ENCODE results near the gene ITPR1. TPM values are rescaled to one million over a fixed set of nuclear protein-coding genes. Genes with fewer than 3 reads are reported as not detected.

ITPR1 gene
- total RNA-seq, 1 donor from 2014 or later: 16.3 TPM

DNA sequence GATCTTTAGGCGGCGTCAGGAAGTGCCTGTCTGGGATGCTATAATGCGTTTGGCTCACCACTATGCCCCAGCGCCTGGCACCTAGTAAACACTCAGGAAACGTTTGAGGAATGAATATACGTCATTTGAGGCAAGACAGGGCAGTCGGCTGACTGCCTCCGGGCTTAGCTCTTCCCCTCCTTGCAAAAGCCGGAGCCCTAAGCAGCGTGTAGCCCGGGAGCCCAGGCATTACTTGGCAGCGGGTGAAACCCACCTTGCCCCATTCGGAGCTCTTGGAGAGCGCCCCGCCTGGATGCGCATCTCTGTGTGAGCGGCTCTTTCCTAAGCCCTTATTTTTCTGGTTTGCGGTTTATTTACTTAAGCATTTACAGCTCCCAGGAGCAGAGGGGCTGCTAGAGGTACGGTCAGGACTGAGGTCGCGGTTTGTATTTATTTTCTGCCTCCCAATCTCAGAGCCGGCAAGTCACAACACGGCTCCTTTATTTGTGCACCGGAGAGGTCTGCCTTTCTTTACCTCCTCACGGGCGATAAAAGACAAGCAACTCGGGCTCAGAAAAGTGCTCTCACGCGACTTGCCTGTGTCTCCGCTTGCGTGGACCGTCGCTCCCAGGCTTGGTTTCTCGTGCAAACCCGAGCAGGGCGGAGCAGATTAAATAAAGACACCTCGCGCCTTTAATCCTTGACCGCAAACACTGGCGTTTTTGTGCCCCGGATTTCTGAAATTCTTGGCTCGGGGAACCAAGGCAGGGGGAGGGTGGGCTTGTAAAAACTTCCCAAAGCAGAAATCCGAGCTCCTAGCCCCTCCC lies 737 bp upstream of the ITPR1 start:
- Histone ChIP-seq H3K4me3 (ENCODE audit: low read depth, low read length) (peak overlapping the region; percentile 83), H3K27me3 (ENCODE audit: control insufficient read depth, insufficient read depth, low read length) (no peaks in the 10 kb centered on the region), H3K36me3 (ENCODE audit: control insufficient read depth, insufficient read depth, low read length) (no peaks in the 10 kb centered on the region)
- TF ChIP-seq, protein P1, sequence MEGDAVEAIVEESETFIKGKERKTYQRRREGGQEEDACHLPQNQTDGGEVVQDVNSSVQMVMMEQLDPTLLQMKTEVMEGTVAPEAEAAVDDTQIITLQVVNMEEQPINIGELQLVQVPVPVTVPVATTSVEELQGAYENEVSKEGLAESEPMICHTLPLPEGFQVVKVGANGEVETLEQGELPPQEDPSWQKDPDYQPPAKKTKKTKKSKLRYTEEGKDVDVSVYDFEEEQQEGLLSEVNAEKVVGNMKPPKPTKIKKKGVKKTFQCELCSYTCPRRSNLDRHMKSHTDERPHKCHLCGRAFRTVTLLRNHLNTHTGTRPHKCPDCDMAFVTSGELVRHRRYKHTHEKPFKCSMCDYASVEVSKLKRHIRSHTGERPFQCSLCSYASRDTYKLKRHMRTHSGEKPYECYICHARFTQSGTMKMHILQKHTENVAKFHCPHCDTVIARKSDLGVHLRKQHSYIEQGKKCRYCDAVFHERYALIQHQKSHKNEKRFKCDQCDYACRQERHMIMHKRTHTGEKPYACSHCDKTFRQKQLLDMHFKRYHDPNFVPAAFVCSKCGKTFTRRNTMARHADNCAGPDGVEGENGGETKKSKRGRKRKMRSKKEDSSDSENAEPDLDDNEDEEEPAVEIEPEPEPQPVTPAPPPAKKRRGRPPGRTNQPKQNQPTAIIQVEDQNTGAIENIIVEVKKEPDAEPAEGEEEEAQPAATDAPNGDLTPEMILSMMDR (IDR thresholded peaks at IDR 0.05; ENCODE audit: insufficient read depth, low read length, severe bottlenecking): peak; percentile 2
- FAIRE-seq (no peak), DNase-seq (ENCODE audit: low read depth) (peak; percentile 86)

DNA sequence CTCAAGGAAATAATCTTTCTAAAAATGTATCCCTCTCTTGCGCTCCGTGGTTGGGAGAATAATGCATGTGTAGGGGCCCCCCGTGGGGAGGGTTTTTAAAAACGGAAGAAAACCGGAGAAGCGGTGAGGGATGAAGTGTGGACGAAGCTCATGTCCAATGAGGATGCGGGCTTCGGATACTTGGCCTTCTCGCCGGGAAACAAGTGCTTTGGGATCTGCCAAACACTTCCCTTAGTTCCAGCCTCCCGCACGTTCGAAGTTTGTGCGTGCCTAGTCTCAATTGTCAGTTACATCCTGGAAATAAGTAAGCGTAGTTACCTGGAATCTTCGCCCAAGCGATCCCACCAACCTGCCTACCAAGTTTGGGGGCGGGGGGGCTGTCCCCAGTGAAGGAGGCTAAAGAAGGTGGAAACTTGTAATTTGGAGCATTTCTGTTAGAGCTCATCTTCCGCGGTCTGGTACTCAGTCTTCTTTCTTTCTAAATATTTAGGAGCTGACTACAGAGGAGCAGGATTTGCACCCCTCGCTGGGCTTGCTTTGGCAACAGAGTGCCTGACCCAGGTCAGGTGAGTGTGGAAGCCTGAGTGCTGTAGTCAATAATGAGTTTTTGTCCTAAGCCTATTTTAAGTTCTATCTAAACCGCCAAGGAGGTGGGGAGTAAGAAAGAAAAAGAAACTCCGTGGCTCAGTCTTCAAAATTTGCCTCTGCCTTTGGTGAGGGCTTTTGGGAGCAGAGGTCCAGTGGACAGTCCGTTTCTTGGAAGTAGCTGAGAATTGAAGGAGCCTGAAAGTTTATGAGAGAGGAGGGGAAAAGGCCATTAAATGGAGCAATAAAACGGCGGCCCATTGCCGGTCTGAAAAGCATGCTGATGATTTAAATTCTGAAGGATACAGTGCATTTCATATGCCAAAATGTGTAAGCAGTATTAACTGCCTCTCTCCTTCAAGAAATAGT lies 1.1 kb downstream of the ITPR1 start:
- no peaks in the 10 kb centered on the region for H3K27me3 ChIP-seq (ENCODE audit: control insufficient read depth, insufficient read depth, low read length)
- peak overlapping the region; percentile 83 for H3K4me3 ChIP-seq (ENCODE audit: low read depth, low read length)
- FAIRE-seq (no peak), DNase-seq (ENCODE audit: low read depth) (no peak)
- TF ChIP-seq, protein P1 (IDR thresholded peaks at IDR 0.05; ENCODE audit: insufficient read depth, low read length, severe bottlenecking): no peak
- H3K36me3 ChIP-seq (ENCODE audit: control insufficient read depth, insufficient read depth, low read length): no peaks in the 10 kb centered on the region

GRCh38 chr3:4494895-4495264 lies 1.7 kb downstream of the ITPR1 start:
- no peak for DNase-seq (ENCODE audit: low read depth)
- Histone ChIP-seq H3K36me3 (ENCODE audit: control insufficient read depth, insufficient read depth, low read length) (no peaks in the 10 kb centered on the region), H3K27me3 (ENCODE audit: control insufficient read depth, insufficient read depth, low read length) (no peaks in the 10 kb centered on the region), H3K4me3 (ENCODE audit: low read depth, low read length) (no peak overlapping the region)
- TF ChIP-seq, protein P1 (IDR thresholded peaks at IDR 0.05; ENCODE audit: insufficient read depth, low read length, severe bottlenecking): no peak
- no peak for FAIRE-seq

- Histone ChIP-seq H3K4me3 (ENCODE audit: low read depth, low read length) (no peak overlapping the region), H3K36me3 (ENCODE audit: control insufficient read depth, insufficient read depth, low read length) (no peaks in the 10 kb centered on the region), H3K27me3 (ENCODE audit: control insufficient read depth, insufficient read depth, low read length) (no peaks in the 10 kb centered on the region)
- no peak for FAIRE-seq
- no peak for DNase-seq (ENCODE audit: low read depth)
- TF ChIP-seq, protein P1 (IDR thresholded peaks at IDR 0.05; ENCODE audit: insufficient read depth, low read length, severe bottlenecking): no peak
Measured at GRCh38 chr3:4495294-4496086, 2.3 kb downstream of the ITPR1 start.

- Histone ChIP-seq H3K4me3 (ENCODE audit: low read depth, low read length) (no peak overlapping the region), H3K27me3 (ENCODE audit: control insufficient read depth, insufficient read depth, low read length) (no peaks in the 10 kb centered on the region), H3K36me3 (ENCODE audit: control insufficient read depth, insufficient read depth, low read length) (no peaks in the 10 kb centered on the region)
- FAIRE-seq (no peak), DNase-seq (ENCODE audit: low read depth) (no peak)
- TF ChIP-seq, protein P1 (IDR thresholded peaks at IDR 0.05; ENCODE audit: insufficient read depth, low read length, severe bottlenecking): no peak
Measured at GRCh38 chr3:4496087-4496452, 2.9 kb downstream of the ITPR1 start.

Measured in bronchial epithelial cell (primary cell).